HCT116 (cell line): ENCODE results near the gene DCLRE1B.

Experiments used
- CTCF ChIP-seq, 3 experiments: fragments of 200-600 bp in 1 of 3; sonication (generic) in 1 of 3; IDR thresholded peaks in 2 of 3; conservative IDR thresholded peaks in 1 of 3; 2 replicates each; pipeline ENCODE4 v1.5.1; 2012 to 2017; ENCODE audit warnings: low read depth in 2 of 3, low read length in 2 of 3, antibody characterized with exemption in 1 of 3, borderline replicate concordance in 1 of 3, control low read depth in 1 of 3, mild to moderate bottlenecking in 1 of 3, mixed read lengths in 1 of 3, mixed run types in 1 of 3, moderate library complexity in 1 of 3; ENCODE audit not compliant: insufficient read depth in 1 of 3
- EZH2 ChIP-seq: fragments of 200-600 bp; sonication (generic); IDR thresholded peaks from 2 replicates; pipeline ENCODE4 v1.6.1; 2017; ENCODE audit warnings: antibody characterized with exemption, mixed run types
- EZH2phosphoT487 ChIP-seq: fragments of 200-600 bp; IDR thresholded peaks from 2 replicates; pipeline ENCODE4 v1.6.1; 2018; ENCODE audit warnings: antibody characterized with exemption, borderline replicate concordance
- POLR2A ChIP-seq: IDR thresholded peaks from 2 replicates; pipeline ENCODE4 v1.7.0; 2011; ENCODE audit warnings: borderline replicate concordance; ENCODE audit not compliant: insufficient read depth, insufficient read length; ENCODE audit errors: extremely low read depth
- POLR2AphosphoS5 ChIP-seq: IDR thresholded peaks from 2 replicates; pipeline ENCODE4 v1.6.1; 2011; ENCODE audit warnings: mild to moderate bottlenecking, low read depth, low read length, moderate library complexity
- REST ChIP-seq: IDR thresholded peaks from 2 replicates; pipeline ENCODE4 v1.6.1; 2012; ENCODE audit warnings: low read depth
- TCF7L2 ChIP-seq: IDR thresholded peaks from 2 replicates; pipeline ENCODE4 v1.7.0; 2011; ENCODE audit warnings: borderline replicate concordance, inconsistent platforms; ENCODE audit not compliant: insufficient read depth, insufficient read length; ENCODE audit errors: extremely low read depth
- ZFX ChIP-seq: fragments of 450-650 bp; IDR thresholded peaks from 2 replicates; pipeline ENCODE4 v1.6.1; 2017

GRCh38 chr1:113916974-113917373, 11.8 kb downstream of the DCLRE1B start:
- TF ChIP-seq EZH2 (no peak), TCF7L2 (no peak), CTCF (IDR thresholded peaks at IDR 0.05 in 2 of 3, conservative IDR thresholded peaks at IDR 0.05 in 1 of 3; ENCODE audit: borderline replicate concordance in 1 of 3, insufficient read depth in 1 of 3, low read depth in 2 of 3, low read length in 2 of 3) (no peak), POLR2AphosphoS5 (no peak), POLR2A (no peak), REST (no peak), ZFX (no peak), EZH2phosphoT487 (no peak)
